GM21576 (cell line): ENCODE data around the gene CLCF1.

Experiments
- ATAC-seq: cut with Tn5 transposase; IDR thresholded peaks from one replicate; pipeline ENCODE4 v1.9.1; 2021; ENCODE audit warnings: mild to moderate bottlenecking, moderate library complexity; ENCODE audit not compliant: unreplicated experiment

CLCF1 gene

GRCh38 chr11:67372993-67373647, at the start of gene CLCF1:
CLCF1 (minus strand) TSS chr11:67373598; CDS start chr11:67373539, 59 bp downstream.
- ATAC-seq: no peak

GRCh38 chr11:67422891-67423290, 49.5 kb upstream of the CLCF1 start:
- no peak for ATAC-seq

DNA sequence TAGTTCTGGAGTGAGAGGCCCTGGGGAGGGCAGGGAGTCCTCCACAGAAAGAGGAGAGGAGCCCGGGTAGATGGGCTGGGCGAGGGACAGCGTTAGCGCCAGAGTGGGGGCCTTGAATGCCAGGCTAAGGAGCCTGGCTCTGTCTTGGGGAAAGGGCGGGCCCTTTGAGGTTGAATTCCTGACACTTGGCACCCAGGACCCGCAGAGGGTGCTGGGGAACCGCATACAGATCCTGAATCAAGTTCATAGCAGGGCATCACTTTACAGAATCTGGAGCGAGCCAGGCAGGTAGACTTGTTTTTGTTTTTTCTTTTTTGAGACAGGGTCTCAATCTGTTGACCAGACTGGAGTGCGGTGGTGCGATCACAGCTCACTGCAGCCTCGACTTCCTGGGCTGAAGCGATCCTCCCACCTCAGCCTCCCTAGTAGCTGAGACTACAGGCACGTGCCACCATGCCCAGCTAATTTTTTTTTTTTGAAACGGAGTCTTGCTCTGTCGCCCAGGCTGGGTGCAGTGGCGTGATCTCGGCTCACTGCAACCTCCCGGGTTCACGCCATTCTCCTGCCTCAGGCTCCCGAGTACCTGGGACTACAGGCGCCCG, 48.1 kb upstream of the CLCF1 start:
- no peak for ATAC-seq

DNA sequence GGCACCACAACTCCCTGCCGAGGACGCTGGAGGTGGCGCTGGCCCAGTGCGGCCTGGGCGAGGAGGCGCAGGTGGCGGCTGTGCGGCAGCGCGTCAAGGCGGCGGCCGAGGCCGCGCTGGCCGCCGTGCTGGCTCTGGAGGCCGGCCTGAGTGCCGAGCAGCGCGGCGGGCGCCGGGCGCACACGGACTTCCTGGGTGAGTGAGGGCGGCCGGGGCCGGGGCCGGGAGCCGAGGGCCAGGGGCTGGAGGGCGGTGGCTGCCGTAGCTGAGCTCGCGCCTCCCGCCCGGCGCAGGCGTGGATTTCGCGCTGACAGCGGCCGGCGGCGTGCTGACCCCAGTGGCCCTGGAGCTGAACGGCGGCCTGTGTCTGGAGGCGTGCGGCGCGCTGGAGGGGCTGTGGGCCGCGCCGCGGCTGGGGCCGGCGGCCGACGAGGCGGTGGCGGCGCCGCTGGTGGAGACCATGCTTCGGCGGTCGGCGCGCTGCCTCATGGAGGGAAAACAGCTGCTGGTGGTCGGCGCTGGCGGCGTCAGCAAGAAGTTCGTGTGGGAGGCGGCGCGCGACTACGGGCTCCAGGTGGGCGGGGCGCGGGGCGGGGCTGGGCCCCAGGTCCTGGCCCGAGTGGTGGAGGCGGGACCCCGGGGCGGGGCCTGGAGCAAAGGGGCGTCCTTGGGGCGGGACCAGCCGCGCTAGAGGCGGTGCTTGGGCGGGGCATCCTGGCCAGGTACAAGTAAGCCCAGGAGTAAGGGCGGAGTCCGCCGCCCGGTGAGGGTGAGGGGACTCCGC, 47.4 kb upstream of the CLCF1 start:
- ATAC-seq: peak; percentile 73

- ATAC-seq: no peak
These were observed 46.8 kb upstream of the CLCF1 start for GRCh38 chr11:67420147-67420645.

DNA sequence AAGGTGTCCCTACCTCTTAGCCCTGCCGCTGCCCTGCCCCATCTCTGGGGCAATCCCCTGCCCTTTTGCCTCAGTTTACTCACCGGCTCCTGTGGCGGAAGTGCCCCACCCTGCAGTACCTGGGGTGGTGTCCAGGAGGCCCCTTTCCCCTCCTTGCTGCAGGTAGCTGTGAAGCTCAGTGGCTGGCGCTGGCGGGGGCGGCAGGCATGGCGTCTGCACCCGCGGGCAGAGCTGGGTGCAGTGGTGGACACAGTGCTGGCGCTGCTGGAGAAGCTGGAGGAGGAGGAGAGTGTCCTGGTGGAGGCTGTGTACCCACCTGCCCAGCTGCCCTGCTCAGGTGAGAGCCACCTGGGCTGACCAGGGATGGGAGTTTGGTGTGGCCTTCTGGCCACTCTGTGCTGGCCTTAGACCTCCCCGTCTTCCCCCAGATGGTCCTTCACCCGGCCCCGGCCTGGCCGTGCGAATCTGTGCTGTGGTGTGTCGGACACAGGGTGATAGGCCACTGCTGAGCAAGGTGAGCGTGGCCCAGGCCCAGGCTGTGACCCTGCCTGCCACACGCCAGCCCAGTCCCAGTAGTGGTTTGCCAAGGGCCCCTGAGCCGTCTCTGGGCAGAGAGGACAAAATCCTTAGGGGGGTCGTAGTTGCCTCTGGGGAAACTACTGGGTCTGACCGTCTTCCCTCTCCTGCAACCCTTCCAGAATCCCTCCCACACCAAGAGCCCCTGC, 46.1 kb upstream of the CLCF1 start:
- ATAC-seq: no peak

GRCh38 chr11:67418476-67419281, 45.3 kb upstream of the CLCF1 start:
- ATAC-seq: no peak

GRCh38 chr11:67417425-67417824, 44.0 kb upstream of the CLCF1 start:
- no peak for ATAC-seq

- no peak for ATAC-seq
These were observed 43.3 kb upstream of the CLCF1 start for GRCh38 chr11:67416416-67417335.

- no peak for ATAC-seq
These were observed 42.3 kb upstream of the CLCF1 start, which contains the start of gene CARNS1 for GRCh38 chr11:67415501-67416304. CARNS1 (plus strand) TSS chr11:67415678; CDS start chr11:67416200, 522 bp downstream.

GRCh38 chr11:67413266-67413849, 40.0 kb upstream of the CLCF1 start:
- ATAC-seq: no peak

DNA sequence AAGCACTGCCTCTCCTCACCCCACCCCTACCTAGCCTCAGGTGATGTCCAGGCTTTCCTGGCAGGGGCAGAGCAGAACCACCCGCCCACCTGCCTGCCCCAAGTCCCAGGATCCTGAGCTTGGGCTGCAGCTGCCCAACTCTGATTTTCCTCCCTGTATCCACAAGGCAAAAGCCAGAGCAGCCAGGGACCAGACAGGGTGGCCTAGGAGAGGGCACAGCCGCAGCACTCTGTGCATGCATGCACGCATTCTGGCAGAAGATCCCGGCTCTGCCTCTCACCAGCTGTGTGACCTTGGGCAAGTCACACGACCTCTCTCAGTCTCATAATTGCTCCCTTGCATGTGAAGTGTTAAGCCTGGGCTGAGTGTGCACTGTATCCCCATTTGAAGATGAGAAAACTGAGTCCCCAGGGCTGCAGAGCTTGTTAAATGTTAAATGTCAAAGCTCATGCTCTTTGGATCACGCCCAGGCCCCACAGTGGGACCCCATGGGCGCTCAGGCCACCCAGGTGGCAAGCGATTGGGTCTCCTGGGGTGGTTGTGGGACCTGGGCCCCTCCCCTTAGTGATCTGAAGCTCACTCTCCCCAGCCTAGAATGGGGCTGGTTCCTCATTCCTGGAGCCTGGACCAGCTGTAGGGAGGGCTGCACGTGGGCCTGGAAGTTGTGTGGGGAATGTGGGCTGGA, 39.2 kb upstream of the CLCF1 start:
- no peak for ATAC-seq

GRCh38 chr11:67411785-67412152, 38.4 kb upstream of the CLCF1 start:
- ATAC-seq: no peak

DNA sequence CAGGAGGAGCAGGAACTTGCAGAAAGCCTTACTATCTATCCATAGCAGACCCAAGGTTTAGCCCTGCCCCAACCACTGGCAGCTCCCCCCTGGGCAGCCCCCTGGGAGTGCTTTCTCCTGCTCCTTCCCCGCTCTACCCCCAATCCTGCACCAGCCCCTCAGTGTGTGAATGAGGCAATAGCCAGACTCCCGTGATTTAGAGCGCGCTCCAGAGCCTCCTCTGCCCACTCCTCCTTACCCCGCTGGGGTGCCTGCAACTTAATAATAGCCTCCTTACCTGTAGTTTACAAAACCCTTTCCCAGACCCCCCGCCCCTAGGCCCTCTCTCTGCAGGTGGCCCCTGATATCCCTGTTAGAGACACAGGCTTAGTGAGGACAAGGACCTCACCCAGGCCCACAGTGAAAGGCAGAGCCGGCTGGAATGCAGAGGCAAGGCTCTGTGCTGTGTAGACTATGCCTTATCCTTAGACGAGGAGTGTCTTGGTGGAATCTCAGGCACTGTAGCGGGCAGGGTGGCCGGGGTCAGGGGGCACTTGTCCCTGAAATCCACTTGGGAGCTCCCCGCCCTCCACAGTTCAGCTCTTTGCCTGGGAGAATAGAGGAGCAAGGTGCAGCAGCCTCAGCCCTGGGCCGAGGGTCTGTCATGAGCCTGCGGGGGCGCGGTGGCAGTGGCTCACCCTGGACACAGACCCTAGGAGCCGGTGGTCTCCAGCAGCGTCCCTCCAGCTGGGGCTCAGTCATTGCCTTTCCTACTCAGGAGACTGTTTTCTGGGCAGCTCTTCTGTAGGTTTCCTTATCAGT, 37.8 kb upstream of the CLCF1 start:
- ATAC-seq: no peak

- no peak for ATAC-seq
These were observed 37.0 kb upstream of the CLCF1 start for GRCh38 chr11:67410369-67410831.

GRCh38 chr11:67409781-67410368, 36.5 kb upstream of the CLCF1 start:
- ATAC-seq: no peak
